ENCODE measurements around the gene MRPS6.

Gene MRPS6

GRCh38 chr21:34143685-34144182, 70.4 kb downstream of the MRPS6 start:
- peaks cover 17% of the 10 kb centered on the region for H3K4me1 ChIP-seq (ENCODE audit: control insufficient read depth, insufficient read depth, low read length)
- no peaks in the 10 kb centered on the region for H3K27me3 ChIP-seq (ENCODE audit: control insufficient read depth, insufficient read depth, low read length, poor library complexity, severe bottlenecking)
- no peaks in the 10 kb centered on the region for H3K9me3 ChIP-seq (ENCODE audit: control insufficient read depth, low read length)
- 95 to 96% methylated on average over 13 of the region's 13 CpGs for WGBS, 2 experiments
- no peak overlapping the region for H3K4me3 ChIP-seq (ENCODE audit: insufficient read depth, low read depth, low read length)
- H3K27ac ChIP-seq (ENCODE audit: insufficient read depth, low read depth, low read length, poor library complexity, severe bottlenecking): no peak overlapping the region
- H3K36me3 ChIP-seq (ENCODE audit: control insufficient read depth, insufficient read depth, low read length): peaks cover 35% of the 10 kb centered on the region

DNA sequence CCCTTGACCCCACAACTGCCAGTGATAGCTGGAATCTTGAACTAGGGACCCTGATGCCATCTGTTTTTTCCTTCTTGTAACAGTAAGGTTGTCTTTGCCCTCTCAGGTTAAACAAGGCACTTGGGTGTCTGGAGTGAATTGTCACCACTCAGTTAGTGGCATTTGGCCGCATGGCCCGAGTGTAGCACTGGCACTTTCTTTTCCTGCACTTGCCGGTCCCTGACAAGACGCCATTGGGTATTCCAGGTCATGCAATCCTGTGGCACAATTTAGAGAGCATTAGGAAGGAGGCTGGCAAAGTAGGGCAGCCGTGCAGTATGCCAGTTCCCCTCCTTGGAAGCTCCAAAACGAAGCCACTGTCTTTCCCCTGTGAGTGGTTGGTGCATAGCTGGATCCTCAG, 70.8 kb downstream of the MRPS6 start:
- 96 to 97% methylated on average over 6 of the region's 6 CpGs for WGBS, 2 experiments
- H3K9me3 ChIP-seq (ENCODE audit: control insufficient read depth, low read length): no peaks in the 10 kb centered on the region
- peaks cover 17% of the 10 kb centered on the region for H3K4me1 ChIP-seq (ENCODE audit: control insufficient read depth, insufficient read depth, low read length)
- no peak overlapping the region for H3K27ac ChIP-seq (ENCODE audit: insufficient read depth, low read depth, low read length, poor library complexity, severe bottlenecking)
- H3K4me3 ChIP-seq (ENCODE audit: insufficient read depth, low read depth, low read length): no peak overlapping the region
- peaks cover 35% of the 10 kb centered on the region for H3K36me3 ChIP-seq (ENCODE audit: control insufficient read depth, insufficient read depth, low read length)
- H3K27me3 ChIP-seq (ENCODE audit: control insufficient read depth, insufficient read depth, low read length, poor library complexity, severe bottlenecking): no peaks in the 10 kb centered on the region

DNA sequence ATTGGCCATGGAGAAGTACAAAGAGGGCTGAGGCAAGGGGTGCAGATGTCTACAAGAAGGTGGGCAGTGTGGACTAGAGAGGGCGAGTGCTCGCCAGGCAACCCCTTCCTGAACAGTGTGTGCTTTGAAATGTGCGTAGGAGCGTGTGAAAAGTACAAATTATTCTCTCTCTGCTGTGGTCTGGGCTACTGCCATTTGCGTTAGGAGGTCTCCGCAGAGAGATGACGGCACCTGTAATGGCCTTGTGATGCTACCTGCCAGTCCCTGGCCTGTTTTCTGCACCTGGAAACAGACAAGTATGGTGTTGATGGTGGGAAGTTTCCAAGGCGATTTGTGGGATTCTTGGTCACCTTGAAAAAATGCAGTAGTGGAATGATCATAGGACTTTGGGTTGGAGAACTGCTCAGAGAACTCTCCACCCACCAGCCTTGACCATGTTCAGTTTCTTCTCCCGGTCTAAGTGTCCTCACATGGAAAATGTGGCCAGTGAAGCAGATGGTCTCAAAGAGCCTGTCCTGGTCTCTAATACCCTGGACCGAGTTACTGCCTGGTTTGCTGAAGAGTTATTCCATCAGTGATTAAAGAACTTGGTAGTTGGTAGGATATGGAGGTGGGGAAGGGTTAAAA, 74.5 kb downstream of the MRPS6 start:
- peaks cover 17% of the 10 kb centered on the region for H3K4me1 ChIP-seq (ENCODE audit: control insufficient read depth, insufficient read depth, low read length)
- no peaks in the 10 kb centered on the region for H3K27me3 ChIP-seq (ENCODE audit: control insufficient read depth, insufficient read depth, low read length, poor library complexity, severe bottlenecking)
- 95 to 96% methylated on average over 10 of the region's 10 CpGs for WGBS, 2 experiments
- no peak overlapping the region for H3K27ac ChIP-seq (ENCODE audit: insufficient read depth, low read depth, low read length, poor library complexity, severe bottlenecking)
- no peaks in the 10 kb centered on the region for H3K9me3 ChIP-seq (ENCODE audit: control insufficient read depth, low read length)
- H3K4me3 ChIP-seq (ENCODE audit: insufficient read depth, low read depth, low read length): no peak overlapping the region
- peaks cover 24% of the 10 kb centered on the region for H3K36me3 ChIP-seq (ENCODE audit: control insufficient read depth, insufficient read depth, low read length)

- Histone ChIP-seq H3K27me3 (ENCODE audit: control insufficient read depth, insufficient read depth, low read length, poor library complexity, severe bottlenecking) (no peaks in the 10 kb centered on the region), H3K27ac (ENCODE audit: insufficient read depth, low read depth, low read length, poor library complexity, severe bottlenecking) (no peak overlapping the region), H3K4me3 (ENCODE audit: insufficient read depth, low read depth, low read length) (no peak overlapping the region), H3K4me1 (ENCODE audit: control insufficient read depth, insufficient read depth, low read length) (peaks cover 17% of the 10 kb centered on the region), H3K36me3 (ENCODE audit: control insufficient read depth, insufficient read depth, low read length) (peaks cover 19% of the 10 kb centered on the region), H3K9me3 (ENCODE audit: control insufficient read depth, low read length) (no peaks in the 10 kb centered on the region)
- 86 to 92% methylated on average over 3 of the region's 3 CpGs for WGBS, 2 experiments
Measured at GRCh38 chr21:34148419-34148804, 75.0 kb downstream of the MRPS6 start.

- H3K27me3 ChIP-seq (ENCODE audit: control insufficient read depth, insufficient read depth, low read length, poor library complexity, severe bottlenecking): no peaks in the 10 kb centered on the region
- no peak overlapping the region for H3K4me3 ChIP-seq (ENCODE audit: insufficient read depth, low read depth, low read length)
- H3K9me3 ChIP-seq (ENCODE audit: control insufficient read depth, low read length): no peaks in the 10 kb centered on the region
- no peak overlapping the region for H3K27ac ChIP-seq (ENCODE audit: insufficient read depth, low read depth, low read length, poor library complexity, severe bottlenecking)
- peaks cover 15% of the 10 kb centered on the region for H3K36me3 ChIP-seq (ENCODE audit: control insufficient read depth, insufficient read depth, low read length)
- 93 to 94% methylated on average over 7 of the region's 7 CpGs for WGBS, 2 experiments
- peaks cover 17% of the 10 kb centered on the region for H3K4me1 ChIP-seq (ENCODE audit: control insufficient read depth, insufficient read depth, low read length)
Measured at GRCh38 chr21:34148826-34149558, 75.6 kb downstream of the MRPS6 start.

GRCh38 chr21:34152500-34152899, 79.1 kb downstream of the MRPS6 start:
- H3K4me1 ChIP-seq (ENCODE audit: control insufficient read depth, insufficient read depth, low read length): peaks cover 12% of the 10 kb centered on the region
- no peak overlapping the region for H3K27ac ChIP-seq (ENCODE audit: insufficient read depth, low read depth, low read length, poor library complexity, severe bottlenecking)
- H3K27me3 ChIP-seq (ENCODE audit: control insufficient read depth, insufficient read depth, low read length, poor library complexity, severe bottlenecking): no peaks in the 10 kb centered on the region
- no peak overlapping the region for H3K4me3 ChIP-seq (ENCODE audit: insufficient read depth, low read depth, low read length)
- no peaks in the 10 kb centered on the region for H3K9me3 ChIP-seq (ENCODE audit: control insufficient read depth, low read length)
- H3K36me3 ChIP-seq (ENCODE audit: control insufficient read depth, insufficient read depth, low read length): no peaks in the 10 kb centered on the region
- WGBS, 2 experiments: 92 to 93% methylated on average over 5 of the region's 5 CpGs

GRCh38 chr21:34154878-34155277, 81.5 kb downstream of the MRPS6 start:
- WGBS, 2 experiments: 95% methylated on average over 5 of the region's 5 CpGs
- H3K9me3 ChIP-seq (ENCODE audit: control insufficient read depth, low read length): no peaks in the 10 kb centered on the region

DNA sequence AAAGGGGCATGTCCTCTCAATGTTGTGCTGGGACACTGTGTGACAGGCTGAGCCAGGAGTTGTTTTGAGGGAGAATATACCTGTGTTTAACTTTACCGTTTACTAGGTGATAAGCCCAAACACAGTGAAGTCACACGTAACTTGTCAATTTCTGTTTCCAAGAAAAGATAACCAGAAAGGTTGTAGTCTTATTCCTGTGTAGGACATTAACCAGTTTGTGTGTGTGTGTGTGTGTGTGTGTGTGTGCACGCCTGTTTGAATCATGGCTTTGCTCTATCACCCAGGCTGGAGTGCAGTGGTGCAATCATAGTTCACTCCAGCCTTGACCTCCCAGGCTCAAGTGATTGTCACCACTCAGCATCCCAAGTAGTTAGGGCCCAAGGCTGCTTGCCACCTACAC, 83.6 kb downstream of the MRPS6 start:
- no peaks in the 10 kb centered on the region for H3K9me3 ChIP-seq (ENCODE audit: control insufficient read depth, low read length)
- 88 to 90% methylated on average over 3 of the region's 3 CpGs for WGBS, 2 experiments
- no peak overlapping the region for H3K27ac ChIP-seq (ENCODE audit: insufficient read depth, low read depth, low read length, poor library complexity, severe bottlenecking)
- no peaks in the 10 kb centered on the region for H3K4me1 ChIP-seq (ENCODE audit: control insufficient read depth, insufficient read depth, low read length)
- H3K4me3 ChIP-seq (ENCODE audit: insufficient read depth, low read depth, low read length): no peak overlapping the region
- no peaks in the 10 kb centered on the region for H3K27me3 ChIP-seq (ENCODE audit: control insufficient read depth, insufficient read depth, low read length, poor library complexity, severe bottlenecking)
- H3K36me3 ChIP-seq (ENCODE audit: control insufficient read depth, insufficient read depth, low read length): no peaks in the 10 kb centered on the region

More at GRCh38 chr21:34154878-34155277, 81.5 kb downstream of the MRPS6 start:
- H3K4me1 ChIP-seq (ENCODE audit: control insufficient read depth, insufficient read depth, low read length): no peaks in the 10 kb centered on the region
- H3K4me3 ChIP-seq (ENCODE audit: insufficient read depth, low read depth, low read length): no peak overlapping the region
- H3K27ac ChIP-seq (ENCODE audit: insufficient read depth, low read depth, low read length, poor library complexity, severe bottlenecking): no peak overlapping the region
- no peaks in the 10 kb centered on the region for H3K36me3 ChIP-seq (ENCODE audit: control insufficient read depth, insufficient read depth, low read length)
- no peaks in the 10 kb centered on the region for H3K27me3 ChIP-seq (ENCODE audit: control insufficient read depth, insufficient read depth, low read length, poor library complexity, severe bottlenecking)

DNA sequence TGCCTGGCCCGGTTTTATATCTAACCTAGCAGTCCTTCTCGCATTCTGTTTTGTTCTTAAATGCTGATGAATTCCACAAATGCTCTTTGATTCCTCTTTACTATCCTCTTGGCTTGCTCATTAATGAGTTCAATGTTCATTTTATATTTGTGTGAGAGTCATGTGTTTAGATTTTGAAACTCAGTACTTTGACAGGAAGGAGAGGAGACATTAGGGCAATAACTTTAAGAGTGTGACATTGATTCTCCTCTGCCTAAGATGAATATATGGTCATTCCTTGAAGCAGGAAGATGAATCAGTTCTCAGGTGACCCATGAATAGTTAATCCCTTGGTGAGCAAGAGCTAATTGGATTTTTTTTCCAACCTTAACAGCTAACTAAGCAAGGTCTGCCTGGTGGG, 84.1 kb downstream of the MRPS6 start:
- Histone ChIP-seq H3K27ac (ENCODE audit: insufficient read depth, low read depth, low read length, poor library complexity, severe bottlenecking) (no peak overlapping the region), H3K27me3 (ENCODE audit: control insufficient read depth, insufficient read depth, low read length, poor library complexity, severe bottlenecking) (no peaks in the 10 kb centered on the region), H3K9me3 (ENCODE audit: control insufficient read depth, low read length) (no peaks in the 10 kb centered on the region), H3K4me3 (ENCODE audit: insufficient read depth, low read depth, low read length) (no peak overlapping the region), H3K36me3 (ENCODE audit: control insufficient read depth, insufficient read depth, low read length) (no peaks in the 10 kb centered on the region), H3K4me1 (ENCODE audit: control insufficient read depth, insufficient read depth, low read length) (no peaks in the 10 kb centered on the region)
- WGBS, 2 experiments: 85 to 90% methylated on average over 2 of the region's 2 CpGs

GRCh38 chr21:34158866-34159835, 85.8 kb downstream of the MRPS6 start:
- Histone ChIP-seq H3K9me3 (ENCODE audit: control insufficient read depth, low read length) (peaks cover 2% of the 10 kb centered on the region), H3K27ac (ENCODE audit: insufficient read depth, low read depth, low read length, poor library complexity, severe bottlenecking) (no peak overlapping the region), H3K36me3 (ENCODE audit: control insufficient read depth, insufficient read depth, low read length) (no peaks in the 10 kb centered on the region), H3K27me3 (ENCODE audit: control insufficient read depth, insufficient read depth, low read length, poor library complexity, severe bottlenecking) (no peaks in the 10 kb centered on the region), H3K4me1 (ENCODE audit: control insufficient read depth, insufficient read depth, low read length) (no peaks in the 10 kb centered on the region), H3K4me3 (ENCODE audit: insufficient read depth, low read depth, low read length) (no peak overlapping the region)
- WGBS, 2 experiments: 95% methylated on average over 34 to 36 of the region's 36 CpGs

Measured in ectodermal cell (in vitro differentiated cells).